HepG2 (cell line): Measurements from ENCODE around the gene TADA2A. TPM values are rescaled to one million over a fixed set of nuclear protein-coding genes. Genes with fewer than 3 reads are reported as not detected.

Source experiments
- MLLT10 ChIP-seq: sonication (generic); formaldehyde crosslinking; IDR thresholded peaks from 2 replicates; pipeline ENCODE4 v1.4.0; 2020; ENCODE audit warnings: missing genetic modification reagents
- MTA3 ChIP-seq: sonication (generic); formaldehyde crosslinking; IDR thresholded peaks from 2 replicates; pipeline ENCODE4 v1.4.0; 2020; ENCODE audit warnings: missing genetic modification reagents
- SAP130 ChIP-seq: IDR thresholded peaks from 2 replicates; pipeline ENCODE4 v1.6.1; 2016; ENCODE audit warnings: low read depth
- TAF15 ChIP-seq: fragments of 200-400 bp; formaldehyde crosslinking; IDR thresholded peaks from one replicate; pipeline ENCODE4 v1.6.1; 2018; ENCODE audit warnings: mild to moderate bottlenecking, low read depth, low read length; ENCODE audit not compliant: poor library complexity, severe bottlenecking
- ZFP1 ChIP-seq: IDR thresholded peaks from 2 replicates; pipeline ENCODE4 v1.6.1; 2016
- ZNF253 ChIP-seq: sonication (generic); formaldehyde crosslinking; IDR thresholded peaks from 2 replicates; pipeline ENCODE4 v1.8.0; 2022; ENCODE audit warnings: mild to moderate bottlenecking, missing genetic modification reagents, borderline replicate concordance
- ZNF329 ChIP-seq: sonication (generic); formaldehyde crosslinking; IDR thresholded peaks from 2 replicates; pipeline ENCODE4 v1.9.0; 2021; ENCODE audit warnings: low read depth, mild to moderate bottlenecking, missing genetic modification reagents
- ZNF383 ChIP-seq: sonication (generic); formaldehyde crosslinking; IDR thresholded peaks from 2 replicates; pipeline ENCODE4 v1.4.0; 2020; ENCODE audit warnings: missing genetic modification reagents, mild to moderate bottlenecking, borderline replicate concordance
- ZNF432 ChIP-seq: sonication (generic); formaldehyde crosslinking; IDR thresholded peaks from 2 replicates; pipeline ENCODE4 v1.5.0; 2020; ENCODE audit warnings: missing genetic modification reagents, mild to moderate bottlenecking, borderline replicate concordance
- ZNF484 ChIP-seq: sonication (generic); formaldehyde crosslinking; IDR thresholded peaks from 2 replicates; pipeline ENCODE4 v1.5.1; 2020; ENCODE audit warnings: mild to moderate bottlenecking, low read depth, missing genetic modification reagents, borderline replicate concordance
- ZNF614 ChIP-seq: IDR thresholded peaks from 2 replicates; pipeline ENCODE4 v1.6.1; 2018; ENCODE audit warnings: missing biosample characterization, missing genetic modification reagents, inconsistent platforms, borderline replicate concordance
- ZNF747 ChIP-seq: sonication (generic); formaldehyde crosslinking; IDR thresholded peaks from 2 replicates; pipeline ENCODE4 v1.8.1; 2023; ENCODE audit warnings: missing genetic modification reagents, mild to moderate bottlenecking, borderline replicate concordance
- polyA plus RNA-seq, 8 experiments: library from polyadenylated mRNA; depleted of rRNA in 3 of 8; stranded (reverse) in 7 of 8; unstranded in 1 of 8; fragments of >200 nt; fragmentation: Illumina TruSeq in 4 of 8; extraction: Trizol in 4 of 8; gene quantifications; 2 replicates each; pipeline versions ENCODE4 v1.2.1 to v1.2.3, GENCODE V29; 2011 to 2016; ENCODE audit warnings: low read depth in 4 of 8, missing spikeins in 1 of 8, mixed read lengths in 1 of 8; ENCODE audit not compliant: insufficient read depth in 1 of 8
- total RNA-seq, 5 experiments: library from RNA; depleted of rRNA; stranded (reverse); fragments of >200 nt; fragmentation: Illumina TruSeq; extraction: Trizol; gene quantifications; 2 replicates each; pipeline ENCODE4 v1.2.3, GENCODE V29; 2016; ENCODE audit warnings: low read depth in 1 of 5
- TF ChIP-seq, protein P1 (sequence below): sonication (generic); formaldehyde crosslinking; IDR thresholded peaks from one replicate; pipeline ENCODE4 v1.5.1; 2020; ENCODE audit warnings: mild to moderate bottlenecking, missing genetic modification reagents; ENCODE audit errors: not compliant biosample characterization
- TF ChIP-seq, protein P2 (sequence below): sonication (generic); formaldehyde crosslinking; IDR thresholded peaks from 2 replicates; pipeline ENCODE4 v1.8.0; 2022; ENCODE audit warnings: mild to moderate bottlenecking, missing genetic modification reagents, borderline replicate concordance
- TF ChIP-seq, protein P3 (sequence below): sonication (generic); formaldehyde crosslinking; IDR thresholded peaks from 2 replicates; pipeline ENCODE4 v1.4.0; 2020; ENCODE audit warnings: missing genetic modification reagents

TADA2A gene
- total and polyA plus RNA-seq, 2 of the 13 experiments (the other 11 are each of a cell fraction or from before 2014, with no cell fraction given) = 8.0 to 14.0 TPM

DNA sequence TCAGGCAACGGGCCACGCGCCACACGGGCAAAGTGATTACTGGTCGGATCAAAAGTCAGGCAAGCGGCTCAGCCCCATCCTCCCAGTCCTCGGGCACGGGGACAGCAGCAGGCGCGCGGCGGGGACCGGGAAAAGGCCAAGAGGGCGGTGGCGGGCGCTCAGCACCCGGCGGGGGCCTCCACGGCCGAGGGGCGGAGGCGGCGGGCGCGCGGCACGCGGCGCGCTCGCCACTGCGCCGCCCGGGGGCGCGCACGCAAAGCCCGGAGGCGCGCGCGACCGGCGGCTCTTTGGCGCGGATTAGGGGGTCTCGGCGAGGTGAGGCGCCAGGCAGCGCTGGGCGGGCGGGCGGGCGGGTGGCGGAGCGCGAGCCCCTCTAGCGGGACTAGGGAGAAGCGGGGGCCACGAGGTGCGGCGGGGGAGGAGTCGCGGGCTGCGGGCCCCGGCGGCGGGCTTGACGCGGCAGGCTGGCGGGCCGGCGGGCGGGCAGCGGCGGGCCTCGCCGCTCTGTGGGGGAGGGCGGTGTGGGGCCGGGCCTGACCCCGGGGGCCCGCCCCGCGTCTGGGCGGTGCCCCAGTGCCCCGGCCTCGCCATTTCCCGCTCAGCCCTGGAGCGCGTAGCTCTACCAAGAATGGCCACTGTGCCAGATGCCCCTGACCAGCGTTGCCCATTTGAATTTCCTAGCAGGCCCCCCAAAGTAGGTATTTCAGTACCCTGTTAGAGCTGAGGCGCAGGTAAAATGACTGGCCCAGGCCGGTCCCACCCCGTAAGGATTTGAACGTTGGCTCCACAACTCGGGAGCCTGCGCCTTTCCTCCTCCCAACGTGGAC is at the start of gene TADA2A, which contains the start of gene ACACA (continued):
- TF ChIP-seq ZNF432 (no peak), ZNF329 (peak; percentile 58; the same call in 1 of the 2 replicates), ZFP1 (CRISPR knock-in tag) (no peak), ZNF253 (CRISPR knock-in tag) (no peak), SAP130 (peak; percentile 47), MTA3 (CRISPR knock-in tag) (no peak), ZNF747 (CRISPR knock-in tag) (0 out of 2 replicates have a peak, but pooled peaks have one; percentile 45), ZNF614 (CRISPR knock-in tag) (no peak), ZNF383 (CRISPR knock-in tag) (no peak), TAF15 (no peak), ZNF484 (no peak; the same call in 1 of the 2 replicates), MLLT10 (CRISPR knock-in tag) (no peak)
- TF ChIP-seq, protein P1, sequence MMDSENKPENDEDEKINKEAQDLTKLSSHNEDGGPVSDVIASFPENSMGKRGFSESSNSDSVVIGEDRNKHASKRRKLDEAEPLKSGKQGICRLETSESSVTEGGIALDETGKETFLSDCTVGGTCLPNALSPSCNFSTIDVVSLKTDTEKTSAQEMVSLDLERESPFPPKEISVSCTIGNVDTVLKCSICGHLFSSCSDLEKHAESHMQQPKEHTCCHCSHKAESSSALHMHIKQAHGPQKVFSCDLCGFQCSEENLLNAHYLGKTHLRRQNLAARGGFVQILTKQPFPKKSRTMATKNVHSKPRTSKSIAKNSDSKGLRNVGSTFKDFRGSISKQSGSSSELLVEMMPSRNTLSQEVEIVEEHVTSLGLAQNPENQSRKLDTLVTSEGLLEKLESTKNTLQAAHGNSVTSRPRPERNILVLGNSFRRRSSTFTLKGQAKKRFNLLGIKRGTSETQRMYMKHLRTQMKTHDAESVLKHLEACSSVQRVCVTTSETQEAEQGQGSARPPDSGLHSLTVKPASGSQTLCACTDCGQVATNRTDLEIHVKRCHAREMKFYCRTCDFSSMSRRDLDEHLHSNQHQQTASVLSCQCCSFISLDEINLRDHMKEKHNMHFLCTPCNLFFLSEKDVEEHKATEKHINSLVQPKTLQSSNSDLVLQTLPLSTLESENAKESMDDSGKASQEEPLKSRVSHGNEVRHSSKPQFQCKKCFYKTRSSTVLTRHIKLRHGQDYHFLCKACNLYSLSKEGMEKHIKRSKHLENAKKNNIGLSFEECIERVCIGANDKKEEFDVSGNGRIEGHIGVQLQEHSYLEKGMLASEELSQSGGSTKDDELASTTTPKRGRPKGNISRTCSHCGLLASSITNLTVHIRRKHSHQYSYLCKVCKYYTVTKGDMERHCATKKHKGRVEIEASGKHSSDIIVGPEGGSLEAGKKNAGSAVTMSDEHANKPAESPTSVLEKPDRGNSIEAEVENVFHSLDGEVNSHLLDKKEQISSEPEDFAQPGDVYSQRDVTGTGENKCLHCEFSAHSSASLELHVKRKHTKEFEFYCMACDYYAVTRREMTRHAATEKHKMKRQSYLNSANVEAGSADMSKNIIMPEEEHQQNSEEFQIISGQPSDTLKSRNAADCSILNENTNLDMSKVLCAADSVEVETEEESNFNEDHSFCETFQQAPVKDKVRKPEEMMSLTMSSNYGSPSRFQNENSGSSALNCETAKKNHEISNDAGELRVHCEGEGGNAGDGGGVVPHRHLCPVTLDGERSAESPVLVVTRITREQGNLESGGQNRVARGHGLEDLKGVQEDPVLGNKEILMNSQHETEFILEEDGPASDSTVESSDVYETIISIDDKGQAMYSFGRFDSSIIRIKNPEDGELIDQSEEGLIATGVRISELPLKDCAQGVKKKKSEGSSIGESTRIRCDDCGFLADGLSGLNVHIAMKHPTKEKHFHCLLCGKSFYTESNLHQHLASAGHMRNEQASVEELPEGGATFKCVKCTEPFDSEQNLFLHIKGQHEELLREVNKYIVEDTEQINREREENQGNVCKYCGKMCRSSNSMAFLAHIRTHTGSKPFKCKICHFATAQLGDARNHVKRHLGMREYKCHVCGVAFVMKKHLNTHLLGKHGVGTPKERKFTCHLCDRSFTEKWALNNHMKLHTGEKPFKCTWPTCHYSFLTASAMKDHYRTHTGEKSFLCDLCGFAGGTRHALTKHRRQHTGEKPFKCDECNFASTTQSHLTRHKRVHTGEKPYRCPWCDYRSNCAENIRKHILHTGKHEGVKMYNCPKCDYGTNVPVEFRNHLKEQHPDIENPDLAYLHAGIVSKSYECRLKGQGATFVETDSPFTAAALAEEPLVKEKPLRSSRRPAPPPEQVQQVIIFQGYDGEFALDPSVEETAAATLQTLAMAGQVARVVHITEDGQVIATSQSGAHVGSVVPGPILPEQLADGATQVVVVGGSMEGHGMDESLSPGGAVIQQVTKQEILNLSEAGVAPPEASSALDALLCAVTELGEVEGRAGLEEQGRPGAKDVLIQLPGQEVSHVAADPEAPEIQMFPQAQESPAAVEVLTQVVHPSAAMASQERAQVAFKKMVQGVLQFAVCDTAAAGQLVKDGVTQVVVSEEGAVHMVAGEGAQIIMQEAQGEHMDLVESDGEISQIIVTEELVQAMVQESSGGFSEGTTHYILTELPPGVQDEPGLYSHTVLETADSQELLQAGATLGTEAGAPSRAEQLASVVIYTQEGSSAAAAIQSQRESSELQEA = no peak
- TF ChIP-seq, protein P2, sequence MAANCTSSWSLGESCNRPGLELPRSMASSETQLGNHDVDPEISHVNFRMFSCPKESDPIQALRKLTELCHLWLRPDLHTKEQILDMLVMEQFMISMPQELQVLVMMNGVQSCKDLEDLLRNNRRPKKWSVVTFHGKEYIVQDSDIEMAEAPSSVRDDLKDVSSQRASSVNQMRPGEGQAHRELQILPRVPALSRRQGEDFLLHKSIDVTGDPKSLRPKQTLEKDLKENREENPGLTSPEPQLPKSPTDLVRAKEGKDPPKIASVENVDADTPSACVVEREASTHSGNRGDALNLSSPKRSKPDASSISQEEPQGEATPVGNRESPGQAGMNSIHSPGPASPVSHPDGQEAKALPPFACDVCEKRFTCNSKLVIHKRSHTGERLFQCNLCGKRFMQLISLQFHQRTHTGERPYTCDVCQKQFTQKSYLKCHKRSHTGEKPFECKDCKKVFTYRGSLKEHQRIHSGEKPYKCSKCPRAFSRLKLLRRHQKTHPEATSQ (CRISPR knock-in tag) = no peak
- TF ChIP-seq, protein P3, sequence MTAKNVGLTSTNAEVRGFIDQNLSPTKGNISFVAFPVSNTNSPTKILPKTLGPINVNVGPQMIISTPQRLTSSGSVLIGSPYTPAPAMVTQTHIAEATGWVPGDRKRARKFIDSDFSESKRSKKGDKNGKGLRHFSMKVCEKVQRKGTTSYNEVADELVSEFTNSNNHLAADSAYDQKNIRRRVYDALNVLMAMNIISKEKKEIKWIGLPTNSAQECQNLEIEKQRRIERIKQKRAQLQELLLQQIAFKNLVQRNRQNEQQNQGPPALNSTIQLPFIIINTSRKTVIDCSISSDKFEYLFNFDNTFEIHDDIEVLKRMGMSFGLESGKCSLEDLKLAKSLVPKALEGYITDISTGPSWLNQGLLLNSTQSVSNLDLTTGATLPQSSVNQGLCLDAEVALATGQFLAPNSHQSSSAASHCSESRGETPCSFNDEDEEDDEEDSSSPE (CRISPR knock-in tag) = peak; percentile 87
